ENCODE data around the gene FARS2.

Gene FARS2

GRCh38 chr6:5471637-5472398 lies 210.5 kb downstream of the FARS2 start:
- no peak for DNase-seq

GRCh38 chr6:5472571-5472970 lies 211.3 kb downstream of the FARS2 start:
- no peak for DNase-seq

- no peak for DNase-seq
Measured at GRCh38 chr6:5475779-5476178, 214.5 kb downstream of the FARS2 start.

- DNase-seq, result no peak
Measured at GRCh38 chr6:5478380-5478779, 217.1 kb downstream of the FARS2 start.

- no peak for DNase-seq
Measured at GRCh38 chr6:5481033-5481432, 219.7 kb downstream of the FARS2 start.

- no peak for DNase-seq
Measured at GRCh38 chr6:5481750-5482149, 220.4 kb downstream of the FARS2 start.

- no peak for DNase-seq
Measured at GRCh38 chr6:5482619-5483018, 221.3 kb downstream of the FARS2 start.

GRCh38 chr6:5484692-5485091 lies 223.4 kb downstream of the FARS2 start:
- DNase-seq, result no peak

GRCh38 chr6:5486214-5486613 lies 224.9 kb downstream of the FARS2 start:
- no peak for DNase-seq

- no peak for DNase-seq
Measured at GRCh38 chr6:5490501-5491069, 229.3 kb downstream of the FARS2 start.

- DNase-seq, result no peak
Measured at GRCh38 chr6:5492356-5492755, 231.0 kb downstream of the FARS2 start.

- DNase-seq, result no peak
Measured at GRCh38 chr6:5493806-5494205, 232.5 kb downstream of the FARS2 start.

GRCh38 chr6:5497896-5498578 lies 236.7 kb downstream of the FARS2 start:
- no peak for DNase-seq

- no peak for DNase-seq
Measured at GRCh38 chr6:5498579-5498899, 237.2 kb downstream of the FARS2 start.

GRCh38 chr6:5499644-5500306 lies 238.5 kb downstream of the FARS2 start:
- DNase-seq, result no peak

- no peak for DNase-seq
Measured at GRCh38 chr6:5501837-5502236, 240.5 kb downstream of the FARS2 start.

- no peak for DNase-seq
Measured at GRCh38 chr6:5504078-5504477, 242.8 kb downstream of the FARS2 start.

- DNase-seq, result no peak
Measured at GRCh38 chr6:5506149-5506548, 244.8 kb downstream of the FARS2 start.

- no peak for DNase-seq
Measured at GRCh38 chr6:5506597-5506996, 245.3 kb downstream of the FARS2 start.

- no peak for DNase-seq
Measured at GRCh38 chr6:5507131-5507681, 245.9 kb downstream of the FARS2 start.

GRCh38 chr6:5509106-5509505 lies 247.8 kb downstream of the FARS2 start:
- DNase-seq, result no peak

- no peak for DNase-seq
Measured at GRCh38 chr6:5510331-5511133, 249.2 kb downstream of the FARS2 start.

- no peak for DNase-seq
Measured at GRCh38 chr6:5511954-5512353, 250.6 kb downstream of the FARS2 start.

All from CD4-positive, alpha-beta T cell treated with Interleukin-15 for 1 hour (primary cell).